GM13976 (cell line): ENCODE results near the gene PTBP1.
"Not testable (repeated sequence)": the region's sequence is repeated elsewhere in the genome, so short reads cannot be mapped to it uniquely, and the experiment has no call there.

Source experiments
- DNase-seq: peaks from one replicate; pipeline ENCODE4 v3.0.0; 2012; ENCODE audit warnings: low spot score
- in situ Hi-C: fragments of 300-500 bp; cut with MboI; formaldehyde crosslinking; loops from one replicate; pipeline ENCODE4 v1.12.0; 2022; ENCODE audit warnings: low sequenced_read_pairs, mixed read lengths, inconsistent platforms; ENCODE audit not compliant: unreplicated experiment
- TF ChIP-seq, protein P1 (sequence below): IDR thresholded peaks from 2 replicates; pipeline ENCODE4 v1.5.1; 2012; ENCODE audit warnings: borderline replicate concordance, mild to moderate bottlenecking; ENCODE audit not compliant: insufficient read depth; ENCODE audit errors: extremely low read depth, missing control alignments, control extremely low read depth

The PTBP1 gene

DNA sequence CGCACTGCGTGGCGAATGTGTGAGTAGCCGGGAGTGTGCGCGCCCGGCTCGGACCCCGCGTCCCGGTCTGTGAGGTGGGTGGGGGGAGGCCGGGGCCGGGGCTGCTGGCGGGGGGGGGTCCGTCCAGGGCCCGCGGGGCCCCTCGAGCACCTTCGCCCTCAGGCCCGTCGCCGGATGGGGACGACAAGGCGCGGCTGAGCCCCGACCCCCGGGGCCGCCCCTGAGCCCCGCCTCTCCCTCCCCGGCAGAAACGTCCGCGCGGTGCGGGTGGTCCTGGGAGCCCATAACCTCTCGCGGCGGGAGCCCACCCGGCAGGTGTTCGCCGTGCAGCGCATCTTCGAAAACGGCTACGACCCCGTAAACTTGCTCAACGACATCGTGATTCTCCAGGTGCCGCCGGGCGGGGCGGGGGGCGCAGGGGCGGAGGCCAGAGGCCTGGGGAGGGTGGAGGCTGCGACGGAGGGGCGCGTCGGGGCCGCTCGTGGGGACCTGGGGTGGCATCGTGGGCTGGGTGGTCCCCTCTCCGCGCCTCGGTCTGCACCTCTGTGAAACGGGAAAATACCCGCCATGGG lies 55.8 kb downstream of the PTBP1 start:
- TF ChIP-seq, protein P1, sequence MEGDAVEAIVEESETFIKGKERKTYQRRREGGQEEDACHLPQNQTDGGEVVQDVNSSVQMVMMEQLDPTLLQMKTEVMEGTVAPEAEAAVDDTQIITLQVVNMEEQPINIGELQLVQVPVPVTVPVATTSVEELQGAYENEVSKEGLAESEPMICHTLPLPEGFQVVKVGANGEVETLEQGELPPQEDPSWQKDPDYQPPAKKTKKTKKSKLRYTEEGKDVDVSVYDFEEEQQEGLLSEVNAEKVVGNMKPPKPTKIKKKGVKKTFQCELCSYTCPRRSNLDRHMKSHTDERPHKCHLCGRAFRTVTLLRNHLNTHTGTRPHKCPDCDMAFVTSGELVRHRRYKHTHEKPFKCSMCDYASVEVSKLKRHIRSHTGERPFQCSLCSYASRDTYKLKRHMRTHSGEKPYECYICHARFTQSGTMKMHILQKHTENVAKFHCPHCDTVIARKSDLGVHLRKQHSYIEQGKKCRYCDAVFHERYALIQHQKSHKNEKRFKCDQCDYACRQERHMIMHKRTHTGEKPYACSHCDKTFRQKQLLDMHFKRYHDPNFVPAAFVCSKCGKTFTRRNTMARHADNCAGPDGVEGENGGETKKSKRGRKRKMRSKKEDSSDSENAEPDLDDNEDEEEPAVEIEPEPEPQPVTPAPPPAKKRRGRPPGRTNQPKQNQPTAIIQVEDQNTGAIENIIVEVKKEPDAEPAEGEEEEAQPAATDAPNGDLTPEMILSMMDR = no peak
- in situ Hi-C loops = no loop called here
- no peak for DNase-seq

DNA sequence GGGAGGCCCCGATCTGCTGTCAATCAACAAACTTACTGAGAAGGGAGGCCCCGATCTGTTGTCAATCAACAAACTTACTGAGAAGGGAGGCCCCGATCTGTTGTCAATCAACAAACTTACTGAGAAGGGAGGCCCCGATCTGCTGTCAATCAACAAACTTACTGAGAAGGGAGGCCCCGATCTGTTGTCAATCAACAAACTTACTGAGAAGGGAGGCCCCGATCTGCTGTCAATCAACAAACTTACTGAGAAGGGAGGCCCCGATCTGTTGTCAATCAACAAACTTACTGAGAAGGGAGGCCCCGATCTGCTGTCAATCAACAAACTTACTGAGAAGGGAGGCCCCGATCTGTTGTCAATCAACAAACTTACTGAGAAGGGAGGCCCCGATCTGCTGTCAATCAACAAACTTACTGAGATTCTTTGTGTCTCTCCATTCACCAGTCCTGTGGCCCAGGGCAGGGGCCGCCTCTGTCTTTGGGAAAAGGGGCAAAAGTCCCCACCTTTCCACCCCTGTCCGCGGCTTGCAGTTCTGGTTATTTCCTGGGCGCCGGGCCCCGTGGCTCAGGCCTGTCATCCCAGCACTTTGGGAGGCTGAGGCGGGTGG lies 56.5 kb downstream of the PTBP1 start:
- in situ Hi-C loops, DNase-seq: not testable (repeated sequence)

DNA sequence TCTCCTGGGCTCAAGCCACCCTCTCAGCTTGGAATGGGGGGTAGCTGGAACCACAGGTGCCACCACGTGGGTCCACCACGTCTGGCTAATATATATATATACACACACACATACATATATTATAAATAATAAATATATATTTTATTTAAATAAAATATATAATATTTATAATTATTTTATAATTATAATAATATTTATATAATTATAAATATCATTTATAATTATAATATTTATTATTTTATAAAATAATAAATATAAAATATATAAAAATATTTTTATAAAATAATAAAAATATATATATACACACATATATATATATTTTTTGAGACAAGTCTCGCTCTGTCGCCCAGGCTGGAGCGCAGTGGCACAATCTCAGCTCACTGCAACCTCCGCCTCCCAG lies 57.3 kb downstream of the PTBP1 start:
- in situ Hi-C loops = no loop called here
- TF ChIP-seq, protein P1 = no peak
- no peak for DNase-seq

DNA sequence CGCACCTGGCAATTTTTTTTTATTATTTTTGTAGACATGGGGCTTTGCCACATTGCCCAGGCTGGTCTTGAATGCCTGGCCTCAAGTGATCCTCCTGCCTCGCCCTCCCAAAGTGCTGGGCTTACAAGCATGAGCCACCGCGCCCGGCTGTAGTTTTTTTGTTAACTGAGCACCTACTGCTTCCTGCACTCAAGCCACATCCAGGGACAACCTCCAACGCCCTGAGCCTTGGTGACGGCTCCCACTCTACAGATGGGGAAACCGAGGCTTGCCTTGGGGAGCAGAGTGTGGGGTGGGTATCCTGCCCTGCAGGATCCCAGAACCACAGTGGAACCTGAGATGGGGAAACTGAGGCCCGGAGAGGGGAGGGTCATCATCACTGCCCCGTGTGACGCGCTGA lies 57.9 kb downstream of the PTBP1 start:
- TF ChIP-seq, protein P1 = no peak
- in situ Hi-C loops = no loop called here

DNA sequence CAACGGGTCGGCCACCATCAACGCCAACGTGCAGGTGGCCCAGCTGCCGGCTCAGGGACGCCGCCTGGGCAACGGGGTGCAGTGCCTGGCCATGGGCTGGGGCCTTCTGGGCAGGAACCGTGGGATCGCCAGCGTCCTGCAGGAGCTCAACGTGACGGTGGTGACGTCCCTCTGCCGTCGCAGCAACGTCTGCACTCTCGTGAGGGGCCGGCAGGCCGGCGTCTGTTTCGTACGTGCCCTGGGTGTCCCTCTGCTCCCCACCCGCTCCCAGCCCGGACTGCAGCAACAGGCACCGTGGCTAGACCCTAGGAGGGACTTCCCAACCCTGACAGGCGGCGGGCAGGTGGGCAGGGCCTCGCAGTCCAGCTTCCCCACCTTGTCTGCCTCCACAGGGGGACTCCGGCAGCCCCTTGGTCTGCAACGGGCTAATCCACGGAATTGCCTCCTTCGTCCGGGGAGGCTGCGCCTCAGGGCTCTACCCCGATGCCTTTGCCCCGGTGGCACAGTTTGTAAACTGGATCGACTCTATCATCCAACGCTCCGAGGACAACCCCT lies 58.4 kb downstream of the PTBP1 start:
- no peak for DNase-seq
- TF ChIP-seq, protein P1 = no peak
- in situ Hi-C loops = no loop called here

More for the DNA sequence above, 57.9 kb downstream of the PTBP1 start:
- no peak for DNase-seq

DNA sequence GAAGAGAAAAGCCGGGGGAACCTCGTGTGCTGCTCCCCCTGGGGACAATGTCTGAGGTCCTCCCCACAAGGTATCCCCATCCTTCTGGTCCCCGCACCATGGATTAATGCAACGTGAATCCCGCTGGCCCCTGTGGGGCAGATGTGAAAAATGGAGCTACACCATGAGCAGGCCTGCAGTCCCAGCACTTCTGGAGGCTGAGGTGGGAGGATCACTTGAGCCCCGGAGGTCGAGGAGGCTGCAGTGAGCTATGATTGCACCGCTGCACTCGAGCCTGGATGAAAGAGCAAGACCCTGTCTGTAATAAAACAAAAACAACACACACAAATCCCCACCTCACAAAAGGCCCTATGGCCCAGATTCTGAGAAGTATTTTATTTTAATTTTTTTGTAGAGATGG lies 61.0 kb downstream of the PTBP1 start:
- in situ Hi-C loops = no loop called here
- DNase-seq = no peak
- TF ChIP-seq, protein P1 = no peak
